Measurements from ENCODE around the gene HES6.
A peak's percentile ranks its signal among the peaks of the same experiment; 100 is the strongest.

Gene HES6

DNA sequence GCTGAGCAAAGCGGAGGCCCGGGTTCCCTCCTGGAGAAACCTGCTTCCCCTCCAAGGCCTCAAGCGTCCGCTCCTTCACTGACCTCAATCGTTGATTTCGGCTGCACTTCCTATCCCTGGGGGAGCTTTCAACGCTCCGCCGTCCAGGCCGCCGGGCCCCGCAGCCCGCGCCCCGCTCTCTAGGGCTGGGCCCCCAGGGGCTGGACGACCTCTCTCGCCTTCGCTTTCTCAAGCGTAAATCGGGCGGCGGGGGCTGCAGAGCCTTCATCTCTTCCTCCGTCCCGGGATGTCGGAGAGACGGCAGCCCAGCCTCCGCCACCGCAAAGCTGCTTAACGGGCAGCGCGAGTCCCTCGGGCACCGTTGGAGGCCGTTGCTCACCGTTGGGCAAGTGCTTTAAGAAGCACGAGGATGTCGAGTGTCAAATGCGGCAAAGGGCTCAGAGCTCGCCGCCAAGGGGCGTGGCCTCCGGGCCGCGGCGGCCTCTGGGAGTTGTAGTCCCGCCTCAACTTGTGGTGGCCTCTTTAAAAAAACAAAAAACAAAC lies 8.5 kb downstream of the HES6 start:
- DNase-seq: no peak

DNA sequence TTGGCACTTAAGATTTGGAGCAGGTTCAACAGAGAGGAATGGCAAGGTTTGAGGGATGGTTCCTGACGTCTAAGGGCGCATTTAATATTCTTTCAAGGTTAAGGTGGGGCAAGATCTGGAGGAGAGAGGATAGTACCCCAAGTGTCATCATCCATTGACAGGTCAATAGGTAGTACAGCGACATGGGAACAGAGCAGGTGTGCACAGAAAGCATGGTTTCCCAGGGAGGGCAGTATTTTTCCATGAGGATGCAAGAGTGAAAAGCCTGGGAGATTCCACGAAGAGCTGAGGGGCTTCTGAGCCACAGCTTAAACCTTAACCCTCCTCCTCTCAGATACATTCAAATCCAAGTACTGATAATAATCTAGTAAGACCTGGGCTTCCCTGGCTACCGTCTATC lies 9.1 kb downstream of the HES6 start:
- no peak for DNase-seq

DNA sequence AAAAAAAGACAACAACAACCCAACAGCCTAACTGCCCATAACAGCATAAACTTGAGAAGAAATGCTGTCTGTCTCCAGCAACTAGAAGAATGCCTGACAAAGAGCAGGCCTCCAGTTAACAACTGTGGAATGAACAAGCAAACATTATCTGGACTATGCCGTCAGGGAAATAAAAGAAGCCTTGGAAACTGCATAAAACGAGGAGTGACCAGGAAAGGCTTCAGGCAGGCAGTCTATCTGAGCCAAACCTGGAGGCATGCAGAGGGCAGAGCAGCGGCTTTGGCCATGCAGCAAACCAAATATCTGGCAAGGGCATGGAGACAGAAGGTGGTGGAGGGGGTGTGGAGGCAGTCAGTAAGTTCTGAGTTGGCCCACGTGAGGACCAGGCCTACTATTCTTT lies 11.1 kb downstream of the HES6 start:
- no peak for DNase-seq

DNA sequence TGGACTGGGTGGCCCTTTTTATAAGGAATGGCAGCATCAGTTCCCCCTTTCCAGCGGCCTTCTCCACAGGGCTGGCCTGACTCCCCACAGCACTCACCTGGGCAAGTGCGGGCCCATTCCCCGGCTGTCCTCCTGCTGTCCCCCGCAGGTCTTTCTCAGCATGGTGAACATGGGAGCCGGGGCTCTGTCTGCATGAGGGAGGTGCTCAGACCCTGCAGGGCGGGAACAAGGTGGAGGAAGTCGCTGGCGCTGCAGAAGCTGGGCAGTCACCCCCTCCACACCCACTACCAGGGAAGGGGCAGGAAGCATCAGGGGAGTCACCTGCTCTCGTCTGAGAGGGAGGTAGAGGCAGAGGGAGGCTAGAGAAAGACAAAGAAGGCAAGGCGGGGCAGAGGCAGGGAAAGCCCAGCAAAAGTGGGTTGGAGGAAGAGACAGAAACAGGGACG lies 12.2 kb downstream of the HES6 start:
- DNase-seq: no peak

DNA sequence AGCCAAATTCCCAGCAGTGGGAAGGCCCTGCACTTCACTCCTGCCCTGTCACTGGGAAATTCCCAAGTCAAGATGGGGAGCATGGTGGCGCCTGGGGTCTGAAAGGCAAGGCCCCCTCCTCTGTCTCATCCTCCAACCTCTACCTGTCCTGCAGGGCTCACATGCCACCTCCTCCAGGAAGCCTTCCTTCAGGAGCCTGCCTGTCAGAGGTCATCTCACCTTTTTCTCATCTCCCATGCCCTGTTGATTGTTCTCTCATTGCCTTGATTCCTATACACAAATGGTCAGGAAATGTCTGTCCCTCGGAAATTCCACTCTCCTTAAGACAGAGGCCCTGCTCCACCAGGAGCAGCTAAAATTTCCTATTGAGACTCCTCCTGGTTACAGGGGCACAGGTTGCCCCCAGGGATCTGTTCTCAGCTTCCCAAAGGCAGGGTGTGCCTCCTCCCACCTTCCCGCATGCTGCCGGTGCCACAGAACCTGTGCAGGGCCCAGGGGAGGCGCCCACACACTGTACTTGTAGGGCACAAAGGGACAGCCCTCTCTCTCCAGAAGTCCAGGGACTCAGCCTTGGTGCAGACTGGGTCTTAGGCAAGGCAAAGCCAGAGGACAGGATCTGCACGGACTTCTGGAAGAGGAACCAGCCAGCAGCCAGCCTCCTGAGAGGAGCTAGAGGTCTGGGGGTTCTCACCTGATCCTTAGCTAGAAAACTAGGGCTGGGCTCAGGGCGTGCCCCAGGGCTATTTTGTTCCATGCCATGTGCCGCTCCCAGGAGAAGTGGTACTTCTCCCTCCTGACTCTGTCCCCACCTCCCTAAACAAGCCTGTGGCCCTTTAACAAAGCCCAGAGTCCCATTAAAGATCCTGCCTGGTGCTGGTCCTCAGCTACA lies 12.9 kb downstream of the HES6 start:
- DNase-seq: no peak

DNA sequence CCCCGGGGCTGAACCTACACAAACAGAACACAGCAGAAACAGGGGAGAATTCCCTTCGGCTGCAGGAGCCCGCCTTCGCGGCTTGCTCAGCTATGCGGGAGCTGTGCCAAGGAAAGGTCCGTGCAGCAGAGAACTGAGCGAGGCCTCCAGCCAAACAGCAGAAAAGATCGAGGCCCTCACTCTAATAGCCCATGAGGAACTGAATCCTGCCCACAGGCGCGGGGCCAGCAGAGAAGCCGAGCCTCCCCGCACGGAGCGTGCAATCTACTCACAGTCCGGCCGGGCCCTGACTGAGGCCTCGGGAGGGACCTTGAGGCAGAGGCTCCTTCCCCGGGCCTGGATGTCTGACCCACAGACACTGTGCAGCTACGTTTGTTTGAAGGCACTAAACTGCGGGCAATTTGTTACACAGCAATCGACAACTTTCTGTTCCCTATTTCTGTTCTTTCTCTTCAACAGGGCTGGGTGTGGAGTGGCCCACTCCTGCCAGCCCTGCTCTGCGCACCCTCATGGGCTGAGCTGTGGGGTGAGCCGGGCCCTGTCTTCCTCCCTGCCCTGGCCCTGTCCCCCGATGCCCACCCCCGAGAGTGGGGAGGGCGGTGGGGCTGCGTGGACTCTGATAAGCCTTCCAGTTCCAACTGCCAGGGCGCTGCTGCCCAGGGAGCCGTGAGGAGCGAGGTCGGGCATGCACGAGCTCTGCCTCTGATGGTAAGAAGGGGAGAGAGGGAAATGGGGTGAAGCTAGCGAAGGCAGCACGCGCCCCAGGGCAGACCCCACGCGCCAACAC lies 13.7 kb downstream of the HES6 start:
- DNase-seq: no peak

DNA sequence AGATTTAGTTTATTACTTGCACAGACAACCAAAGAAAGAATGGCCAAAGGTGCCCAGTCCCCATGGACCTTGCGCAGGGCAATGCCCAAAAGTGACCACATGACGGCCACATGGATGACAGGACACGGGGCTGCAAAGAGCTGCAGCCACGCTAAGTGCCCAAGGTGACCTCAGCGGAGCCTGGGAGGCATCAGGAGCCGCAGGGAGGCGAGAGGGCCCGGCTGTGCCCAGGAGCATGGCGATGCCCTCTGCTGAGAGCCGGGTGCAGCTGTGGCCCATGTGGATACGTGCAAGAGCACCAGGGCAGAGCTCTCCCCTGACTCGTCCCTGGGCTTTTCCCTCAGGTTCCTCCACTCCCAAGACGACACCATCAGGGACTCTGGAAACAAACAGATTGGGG lies 14.7 kb downstream of the HES6 start:
- no peak for DNase-seq

DNA sequence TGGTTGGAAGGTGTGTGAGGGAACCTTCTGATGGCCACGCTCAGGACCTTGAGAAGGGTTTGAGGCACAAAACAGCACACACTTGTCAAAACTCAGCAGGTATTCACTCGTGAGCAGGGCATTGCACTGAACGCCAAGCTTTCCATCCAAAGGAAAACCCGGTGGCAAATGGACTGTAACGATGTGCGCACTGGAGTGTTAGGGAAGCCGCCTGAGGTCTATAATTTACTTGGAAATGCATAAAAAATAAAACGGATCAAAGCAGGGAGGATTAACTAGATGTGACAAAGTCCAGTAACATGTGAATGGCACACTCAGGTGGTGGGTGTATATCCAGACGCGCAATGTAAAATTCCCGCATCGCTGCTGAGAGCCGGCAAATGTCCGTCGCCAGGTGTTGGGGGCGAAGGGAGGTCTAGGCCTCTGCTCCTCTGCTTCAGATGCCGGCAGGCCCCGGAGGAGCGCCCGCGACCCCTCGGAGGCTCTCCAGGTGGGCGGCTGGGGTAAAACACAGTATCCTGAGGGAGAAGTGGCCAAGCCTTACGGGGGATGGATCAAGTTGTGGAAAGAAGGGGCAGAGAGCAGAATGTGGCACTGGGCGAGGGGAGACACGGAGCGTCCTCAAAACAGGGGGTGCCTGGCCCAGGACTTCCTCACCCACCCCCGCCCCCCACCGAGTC lies 15.3 kb downstream of the HES6 start:
- DNase-seq: no peak

DNA sequence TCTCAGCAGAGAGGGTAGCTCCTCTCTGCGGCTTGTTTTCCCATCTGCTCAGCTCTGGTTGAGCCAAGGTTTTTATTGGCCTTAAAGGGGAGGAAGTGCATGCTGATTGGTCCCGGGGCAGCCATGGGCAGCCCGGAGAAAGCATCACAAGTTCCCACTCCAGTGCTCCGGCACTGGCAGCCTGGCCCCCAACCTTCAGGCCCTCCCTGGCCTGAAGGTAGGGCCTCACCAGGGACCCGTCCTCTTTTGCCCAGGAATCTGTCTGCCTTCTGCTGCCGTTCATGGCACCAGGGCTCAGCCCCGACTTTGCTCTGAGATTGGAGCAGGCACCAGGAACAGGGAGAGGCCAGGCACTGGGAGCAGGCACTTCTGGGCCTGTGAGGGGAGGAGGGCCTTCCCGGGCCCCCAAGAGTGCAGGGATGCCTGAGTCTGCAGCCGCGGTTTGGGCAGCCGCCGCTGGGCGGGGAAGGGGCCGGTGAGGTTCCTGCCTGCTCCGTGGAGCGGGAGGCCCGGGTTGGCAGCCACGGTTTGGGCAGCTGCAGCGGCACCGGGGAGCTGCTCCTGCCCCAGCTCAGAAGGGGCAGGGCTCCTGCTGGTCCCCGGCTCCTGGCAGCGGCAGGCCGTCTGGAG lies 18.8 kb downstream of the HES6 start:
- no peak for DNase-seq

DNA sequence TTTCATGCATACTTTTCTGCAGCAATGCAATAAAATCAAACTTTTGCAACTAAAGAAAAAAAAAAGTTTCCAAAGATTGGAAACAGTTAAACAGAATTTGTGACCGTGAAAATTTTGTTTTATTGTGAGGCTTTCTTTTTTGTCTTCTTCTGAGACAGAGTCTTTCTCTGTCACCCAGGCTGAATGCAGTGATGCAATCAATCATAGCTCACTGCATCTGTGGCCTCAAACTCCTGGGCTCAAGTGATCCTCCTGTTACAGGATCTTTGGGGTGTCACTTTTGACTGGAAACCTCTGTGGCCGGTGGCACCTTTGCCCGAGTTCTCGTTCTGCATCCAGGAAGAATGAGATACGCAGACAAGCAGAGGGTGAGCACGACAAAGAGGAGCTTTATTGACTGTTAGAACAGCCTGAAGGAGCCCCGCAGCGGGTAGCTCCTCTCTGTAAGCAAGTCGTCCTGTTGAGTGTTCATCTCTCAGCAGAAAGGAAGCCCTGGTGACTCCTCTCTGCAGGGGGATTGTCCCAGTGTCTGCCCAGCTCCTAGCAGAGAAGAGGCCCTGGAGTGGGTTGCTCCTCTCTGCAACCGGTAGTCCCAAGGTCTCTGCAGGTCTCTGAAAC lies 19.5 kb downstream of the HES6 start:
- DNase-seq: no peak

DNA sequence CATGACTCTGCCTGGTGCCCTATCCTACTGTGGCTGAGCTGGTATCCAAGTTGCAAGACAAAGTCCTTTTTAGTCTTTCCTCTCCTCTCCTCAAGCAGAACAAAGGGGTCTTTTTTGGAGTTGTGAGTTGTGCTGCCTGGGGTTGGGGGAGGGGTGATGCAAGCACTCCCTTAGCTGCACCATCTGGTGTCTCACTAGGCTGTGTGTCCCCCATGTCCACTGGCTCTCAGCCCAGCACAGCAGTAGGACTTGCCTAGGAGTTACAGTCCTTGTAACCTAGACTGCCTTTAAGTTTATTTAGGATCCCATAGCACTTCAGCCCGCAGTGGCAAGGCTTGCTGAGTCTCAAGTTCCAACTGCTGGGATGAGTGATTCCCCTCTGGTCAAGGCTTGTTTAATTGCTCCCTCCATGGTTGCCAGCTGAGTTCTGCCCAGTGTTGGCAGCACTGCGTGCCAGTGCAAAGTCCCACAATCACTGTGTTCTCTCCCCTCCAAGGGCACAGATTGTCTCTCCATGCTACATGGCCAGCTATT lies 23.1 kb downstream of the HES6 start:
- no peak for DNase-seq

DNA sequence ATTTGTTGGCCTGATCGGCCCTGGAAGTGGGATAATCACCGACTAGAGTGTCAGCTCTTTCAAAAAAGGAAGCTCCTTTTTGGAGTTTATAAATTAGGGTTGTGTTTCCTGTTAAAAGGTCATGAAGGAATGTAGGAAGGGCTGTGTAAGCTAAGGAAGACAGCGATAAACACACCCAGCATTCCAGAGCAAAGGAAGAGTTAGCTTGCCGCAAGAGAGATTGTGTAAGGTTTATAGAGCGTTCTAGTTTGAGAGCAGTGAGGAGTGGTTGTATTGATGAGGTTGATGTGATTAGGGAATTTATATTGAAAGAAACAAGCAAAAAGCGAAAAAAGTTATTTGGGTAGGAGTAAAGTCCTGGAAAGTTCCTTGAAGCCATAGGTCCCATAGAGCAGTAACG lies 32.8 kb downstream of the HES6 start:
- no peak for DNase-seq

DNA sequence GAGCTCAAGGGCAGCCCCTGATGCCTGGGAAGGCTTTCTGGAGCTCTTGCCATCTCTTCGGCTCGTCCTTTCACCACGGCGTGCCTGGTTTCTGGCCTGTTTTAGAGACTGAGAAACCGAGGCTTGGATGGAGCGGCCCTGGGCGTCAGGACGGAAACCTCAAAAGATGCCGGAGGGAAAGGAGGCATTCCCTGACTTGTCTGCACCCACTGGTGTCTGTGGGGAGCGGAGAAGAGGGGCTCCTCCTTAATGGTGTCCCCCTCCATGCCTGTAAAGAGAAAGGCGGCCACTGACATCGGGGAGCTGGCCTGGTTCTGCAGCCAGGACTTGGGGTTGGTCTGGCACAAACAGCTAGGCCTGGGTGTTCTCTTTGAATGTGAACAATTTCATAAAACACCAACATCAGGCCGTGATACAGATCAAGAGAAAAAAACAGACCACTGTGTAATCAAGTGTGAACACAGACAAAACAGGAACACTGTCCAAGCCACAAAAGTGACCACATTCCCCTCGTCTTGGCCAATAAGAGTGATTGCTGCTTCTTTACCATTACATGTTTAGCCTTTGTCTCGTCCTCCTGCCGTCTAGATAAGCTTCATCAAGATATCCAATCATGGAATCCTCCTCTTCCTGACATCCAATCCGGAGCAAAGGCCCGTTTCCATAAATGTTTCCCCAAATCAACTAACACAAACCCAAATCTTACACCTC lies 35.7 kb downstream of the HES6 start:
- no peak for DNase-seq

DNA sequence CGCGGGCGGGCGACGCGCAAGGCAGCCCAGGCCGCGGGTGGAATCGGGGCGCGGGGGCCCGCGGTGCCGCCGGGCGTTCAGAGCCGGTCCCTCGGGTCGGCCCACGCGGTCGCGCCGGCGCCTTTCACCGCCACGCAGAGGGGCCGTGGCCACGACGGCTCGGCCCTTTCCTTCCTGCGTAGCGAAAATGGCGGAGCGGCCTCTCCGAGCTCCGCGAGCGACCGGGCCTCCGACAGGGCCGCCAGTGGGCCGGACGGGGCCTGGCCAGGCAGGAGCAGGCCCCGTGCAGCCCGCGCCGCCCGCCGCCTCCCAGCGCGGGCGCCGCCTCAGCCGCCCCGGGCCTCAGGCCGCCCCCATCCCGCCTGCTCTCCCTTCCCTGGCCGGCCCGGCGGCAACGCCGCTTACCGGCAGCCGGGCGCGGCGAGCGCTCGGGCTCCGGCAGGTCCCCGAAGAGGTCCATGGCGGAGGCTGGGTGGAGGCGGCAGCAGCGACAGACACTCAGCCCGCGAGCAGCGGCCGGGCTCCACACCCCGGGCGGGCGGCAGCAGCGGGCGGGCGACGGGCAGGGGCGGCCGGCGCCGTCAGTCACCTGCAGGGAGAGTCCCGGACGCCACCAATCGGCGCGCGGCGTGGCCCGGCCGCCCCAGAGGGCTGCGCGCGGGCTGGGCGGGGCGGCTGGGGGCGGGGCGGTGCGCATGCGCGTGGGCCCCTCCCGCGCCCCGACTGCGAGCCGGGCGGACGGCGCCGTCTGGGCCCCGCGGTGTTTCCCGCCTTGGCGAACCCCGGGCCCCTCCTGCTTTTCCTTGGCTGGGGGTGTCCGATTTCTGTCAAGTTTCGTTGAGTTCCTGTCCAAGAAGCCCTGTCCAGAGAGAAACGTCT lies 36.5 kb downstream of the HES6 start, which contains the start of gene ILKAP:
TSS of gene ILKAP (minus strand) at position 602 of the 879 bp plus-strand sequence. CDS start at position 460, 142 bp downstream.
- peak; percentile 80 for DNase-seq

DNA sequence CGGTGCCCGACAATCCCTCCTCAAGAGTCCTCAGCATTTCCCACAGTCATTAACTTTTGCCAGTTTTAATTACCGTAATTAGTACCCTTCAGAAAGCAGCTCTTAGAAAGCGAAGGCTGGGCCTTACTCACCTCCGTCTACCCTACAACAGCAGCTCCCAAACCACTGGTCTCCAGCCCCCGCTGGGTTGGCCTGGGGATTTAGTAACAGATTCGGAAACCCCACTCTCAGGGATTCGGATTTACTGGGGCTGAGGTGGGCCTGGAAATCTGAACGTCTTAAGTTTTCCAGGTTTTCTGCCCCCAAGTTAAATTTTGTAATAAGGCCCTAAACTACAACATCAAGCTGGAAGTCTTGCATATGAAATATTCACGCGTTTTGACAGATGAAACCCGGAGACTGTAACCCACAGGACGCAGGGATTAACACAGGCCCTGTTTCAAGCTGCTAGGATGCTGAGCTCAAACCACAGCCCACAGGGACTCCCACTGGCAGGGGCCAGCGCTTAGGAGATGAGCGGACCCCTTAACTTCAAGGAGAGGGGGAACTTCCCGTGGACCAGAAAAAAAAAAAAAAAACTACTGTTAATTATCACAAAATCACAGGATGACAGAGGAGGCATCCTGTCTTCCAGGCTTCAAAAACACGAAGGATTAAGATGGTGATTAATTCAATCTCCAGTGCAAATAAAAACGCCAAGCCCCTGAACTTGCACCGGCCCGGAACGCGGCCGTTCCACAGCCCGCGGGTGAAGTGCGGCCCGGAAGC lies 37.3 kb downstream of the HES6 start:
- DNase-seq: no peak

DNA sequence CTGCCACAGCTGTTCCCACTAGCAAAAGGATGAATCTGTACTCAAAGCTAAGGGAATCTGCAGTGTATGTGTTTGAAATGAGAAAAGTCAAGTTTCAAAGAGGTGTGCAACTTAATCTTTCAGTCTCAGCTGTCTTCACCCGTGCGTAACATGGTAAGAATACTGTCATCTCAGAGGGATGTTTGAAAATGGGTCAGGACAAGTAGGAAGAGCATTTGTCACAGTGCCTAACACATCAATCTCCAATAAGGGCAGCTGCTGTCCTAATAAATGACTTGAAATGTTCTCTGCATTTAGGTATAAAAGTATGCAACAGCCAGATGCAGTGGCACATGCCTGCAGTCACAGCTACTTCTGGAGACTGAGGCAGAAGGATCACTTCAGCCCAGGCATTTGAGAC lies 49.4 kb downstream of the HES6 start:
- no peak for DNase-seq
